IMR-90 (cell line): ENCODE measurements around the gene PDK3. TPM values are rescaled to one million over a fixed set of nuclear protein-coding genes. Genes with fewer than 3 reads are reported as not detected.

ENCODE experiments used
- ATAC-seq: fragments of 200-7000 bp; cut with Tn5 transposase; 2 replicates; pipeline ENCODE4 v1.9.1; 2020; ENCODE audit warnings: low read depth, mild to moderate bottlenecking, moderate library complexity
- BruUV-seq: library from RNA; stranded (reverse); fragments of 400-500 nt; replicated peaks from 2 replicates; lab custom pipeline; 2021; lab: Mats Ljungman, UMichigan
- CTCF ChIA-PET: fragments of 300-600 bp; formaldehyde crosslinking; extraction: SDS; loops from one replicate; lab custom pipeline; 2021; ENCODE audit warnings: antibody characterized with exemption; lab: Yijun Ruan, JAX
- POLR2A ChIA-PET: fragments of 300-600 bp; sonication (Branson Sonifier 250); formaldehyde crosslinking; loops from one replicate; lab custom pipeline; 2022; ENCODE audit warnings: antibody characterized with exemption; ENCODE audit not compliant: unreplicated experiment; lab: Charles Lee
- DNase-seq: peaks from one replicate; pipeline ENCODE4 v3.0.0; 2013
- H2AFZ ChIP-seq: replicated peaks from 2 replicates; pipeline ENCODE3; 2013; ENCODE audit warnings: low read length, mild to moderate bottlenecking; ENCODE audit not compliant: poor library complexity
- H2AK5ac ChIP-seq: 2 replicates; pipeline ENCODE4 v1.6.1; 2013; ENCODE audit warnings: low read depth, low read length, inconsistent platforms
- H2AK9ac ChIP-seq: replicated peaks from 2 replicates; pipeline ENCODE3; 2013; ENCODE audit warnings: mild to moderate bottlenecking, low read depth, low read length, moderate library complexity; ENCODE audit not compliant: poor library complexity
- H2BK120ac ChIP-seq: 2 replicates; pipeline ENCODE4 v1.6.1; 2013; ENCODE audit warnings: low read depth, low read length, inconsistent platforms
- H2BK15ac ChIP-seq: 3 replicates; pipeline ENCODE4 v1.6.1; 2013; ENCODE audit warnings: low read depth, low read length, inconsistent platforms
- H2BK20ac ChIP-seq: 2 replicates; pipeline ENCODE4 v1.6.1; 2013; ENCODE audit warnings: low read depth, mild to moderate bottlenecking, inconsistent platforms, low read length, moderate library complexity
- H2BK5ac ChIP-seq: 2 replicates; pipeline ENCODE4 v1.6.1; 2013; ENCODE audit warnings: mild to moderate bottlenecking, low read depth, low read length, inconsistent platforms; ENCODE audit not compliant: poor library complexity, severe bottlenecking
- H3K14ac ChIP-seq: replicated peaks from 2 replicates; pipeline ENCODE4 v1.6.1; 2013; ENCODE audit warnings: low read depth, low read length, inconsistent platforms
- H3K18ac ChIP-seq: 2 replicates; pipeline ENCODE4 v1.6.1; 2013; ENCODE audit warnings: low read depth, low read length, control low read depth
- H3K23ac ChIP-seq: 2 replicates; pipeline ENCODE4 v1.6.1; 2013; ENCODE audit warnings: low read depth, low read length, inconsistent platforms
- H3K27ac ChIP-seq: 2 replicates; pipeline ENCODE4 v1.5.1; 2013; ENCODE audit warnings: mild to moderate bottlenecking, control low read depth, low read length; ENCODE audit not compliant: insufficient read depth
- H3K27me3 ChIP-seq: 2 replicates; pipeline ENCODE4 v1.6.1; 2013; ENCODE audit warnings: low read length; ENCODE audit not compliant: control insufficient read depth, insufficient read depth
- H3K36me3 ChIP-seq: 2 replicates; pipeline ENCODE4 v1.6.1; 2013; ENCODE audit warnings: low read length, mixed read lengths; ENCODE audit not compliant: control insufficient read depth, insufficient read depth
- H3K4ac ChIP-seq: 2 replicates; pipeline ENCODE4 v1.6.1; 2013; ENCODE audit warnings: low read depth, low read length, inconsistent platforms
- H3K4me1 ChIP-seq: 2 replicates; pipeline ENCODE4 v1.6.1; 2013; ENCODE audit warnings: low read length, mixed read lengths; ENCODE audit not compliant: control insufficient read depth, insufficient read depth
- H3K4me2 ChIP-seq: 2 replicates; pipeline ENCODE4 v1.6.1; 2013; ENCODE audit warnings: low read depth, mild to moderate bottlenecking, control low read depth, low read length, moderate library complexity
- H3K4me3 ChIP-seq: 2 replicates; pipeline ENCODE4 v1.5.1; 2013; ENCODE audit warnings: low read depth, mild to moderate bottlenecking, control low read depth, low read length, moderate library complexity; ENCODE audit not compliant: insufficient read depth
- H3K56ac ChIP-seq: 2 replicates; pipeline ENCODE4 v1.6.1; 2013; ENCODE audit warnings: low read length, inconsistent platforms; ENCODE audit not compliant: insufficient read depth; ENCODE audit errors: extremely low read depth
- H3K79me1 ChIP-seq, 2 experiments: 2 replicates each; pipeline ENCODE4 v1.6.1; 2013; ENCODE audit warnings: low read length in 2 of 2, inconsistent platforms in 1 of 2, low read depth in 1 of 2
- H3K9ac ChIP-seq: 2 replicates; pipeline ENCODE4 v1.6.1; 2013; ENCODE audit warnings: low read depth, low read length, control low read depth
- H3K9me1 ChIP-seq: 2 replicates; pipeline ENCODE4 v1.6.1; 2013; ENCODE audit warnings: low read length, inconsistent platforms; ENCODE audit not compliant: insufficient read depth
- H3K9me3 ChIP-seq: 2 replicates; pipeline ENCODE4 v1.6.1; 2013; ENCODE audit warnings: low read length; ENCODE audit not compliant: control insufficient read depth, insufficient read depth
- H4K20me1 ChIP-seq: 2 replicates; pipeline ENCODE4 v1.6.1; 2013; ENCODE audit warnings: low read length, inconsistent platforms; ENCODE audit not compliant: insufficient read depth
- H4K5ac ChIP-seq: 2 replicates; pipeline ENCODE4 v1.6.1; 2013; ENCODE audit warnings: mild to moderate bottlenecking, low read depth, low read length, control low read depth
- H4K8ac ChIP-seq, 2 experiments: 2 replicates each; pipeline ENCODE4 v1.6.1; 2013; ENCODE audit warnings: low read depth in 2 of 2, low read length in 2 of 2, control low read depth in 1 of 2, inconsistent platforms in 1 of 2
- H4K91ac ChIP-seq: 2 replicates; pipeline ENCODE4 v1.6.1; 2013; ENCODE audit warnings: low read depth, low read length, inconsistent platforms; ENCODE audit not compliant: insufficient read depth
- CEBPB ChIP-seq: IDR thresholded peaks from 2 replicates; pipeline ENCODE4 v1.6.1; 2012; ENCODE audit warnings: low read depth, low read length, improper control_type of control experiment
- CTCF ChIP-seq: conservative IDR thresholded peaks from 2 replicates; pipeline ENCODE4 v1.5.1; 2012; ENCODE audit warnings: mild to moderate bottlenecking, low read depth, low read length, improper control_type of control experiment
- ELK1 ChIP-seq: fragments of 150-350 bp; IDR thresholded peaks from 2 replicates; pipeline ENCODE4 v1.6.1; 2016; ENCODE audit warnings: low read depth, mild to moderate bottlenecking, low read length, moderate library complexity, borderline replicate concordance
- MAZ ChIP-seq: IDR thresholded peaks from 2 replicates; pipeline ENCODE4 v1.6.1; 2012; ENCODE audit warnings: low read depth, mild to moderate bottlenecking, low read length, improper control_type of control experiment, moderate library complexity, borderline replicate concordance
- MXI1 ChIP-seq: IDR thresholded peaks from 2 replicates; pipeline ENCODE4 v1.6.1; 2012; ENCODE audit warnings: low read depth, mild to moderate bottlenecking, low read length, moderate library complexity, borderline replicate concordance
- RCOR1 ChIP-seq: IDR thresholded peaks from 2 replicates; pipeline ENCODE4 v1.6.1; 2012; ENCODE audit warnings: mild to moderate bottlenecking, low read length, improper control_type of control experiment; ENCODE audit not compliant: insufficient replicate concordance
- WGBS, 2 experiments: methylation state at CpG; one replicate each; pipeline versions ENCODE4 v1.1.5 to v1.1.7; 2013; ENCODE audit warnings: missing lambda C conversion rate in 2 of 2; ENCODE audit not compliant: insufficient read length in 1 of 2; ENCODE audit errors: extremely low coverage in 2 of 2; 5-methylcytosine and 5-hydroxymethylcytosine counted together
- dilution Hi-C: fragments of 300-500 bp; cut with HindIII; formaldehyde crosslinking; loops from one replicate; pipeline ENCODE4 v1.14.3; 2018; ENCODE audit warnings: low sequenced_read_pairs; ENCODE audit not compliant: unreplicated experiment
- in situ Hi-C: fragments of 300-500 bp; cut with MboI; formaldehyde crosslinking; loops from 3 replicates; pipeline ENCODE4 v1.14.3; 2019; ENCODE audit warnings: low sequenced_read_pairs, inconsistent platforms, mixed read lengths
- intact Hi-C: fragments of 100-400 bp; cut with micrococcal nuclease; formaldehyde crosslinking; loops from 2 replicates; pipeline ENCODE4 v1.10.0; 2022
- polyA plus RNA-seq, 3 experiments: library from polyadenylated mRNA; depleted of rRNA; stranded (reverse); fragments of >200 nt; gene quantifications; 2 replicates each; pipeline ENCODE4 v1.2.3, GENCODE V29; 2012; ENCODE audit warnings: low replicate concordance in 1 of 3
- total RNA-seq: library from RNA; depleted of rRNA; stranded (reverse); fragments of >200 nt; gene quantifications from 2 replicates; pipeline ENCODE4 v1.2.3, GENCODE V29; 2012
- TF ChIP-seq, protein P1 (sequence below): fragments of 150-350 bp; IDR thresholded peaks from 2 replicates; pipeline ENCODE4 v1.6.1; 2017; ENCODE audit warnings: mild to moderate bottlenecking, antibody characterized with exemption, low read length, low read depth

PDK3 gene
- total and polyA plus RNA-seq, 2 of the 4 experiments (the other 2 are of a cell fraction): 2.3 to 4.8 TPM

- Histone ChIP-seq H3K79me1 (no peaks in the 10 kb centered on the region), H2BK20ac (no peak overlapping the region), H3K4me3 (no peak overlapping the region), H4K8ac (no peak overlapping the region), H3K9me1 (no peaks in the 10 kb centered on the region), H3K4me2 (no peak overlapping the region), H4K20me1 (no peaks in the 10 kb centered on the region), H3K9me3 (no peaks in the 10 kb centered on the region), H3K14ac (no peak overlapping the region), H3K23ac (no peak overlapping the region), H2AK9ac (no peak overlapping the region), H3K4ac (no peak overlapping the region), H4K91ac (no peak overlapping the region), H2AK5ac (no peak overlapping the region), H3K18ac (no peak overlapping the region), H3K4me1 (no peaks in the 10 kb centered on the region), H3K27me3 (peaks cover 4% of the 10 kb centered on the region), H3K36me3 (no peaks in the 10 kb centered on the region), H2BK5ac (no peak overlapping the region), H2BK120ac (no peak overlapping the region), H2AFZ (no peak overlapping the region), H4K5ac (no peak overlapping the region), H2BK15ac (no peak overlapping the region), H3K9ac (no peak overlapping the region), H3K27ac (no peak overlapping the region), H3K56ac (no peak overlapping the region)
- TF ChIP-seq, protein P1, sequence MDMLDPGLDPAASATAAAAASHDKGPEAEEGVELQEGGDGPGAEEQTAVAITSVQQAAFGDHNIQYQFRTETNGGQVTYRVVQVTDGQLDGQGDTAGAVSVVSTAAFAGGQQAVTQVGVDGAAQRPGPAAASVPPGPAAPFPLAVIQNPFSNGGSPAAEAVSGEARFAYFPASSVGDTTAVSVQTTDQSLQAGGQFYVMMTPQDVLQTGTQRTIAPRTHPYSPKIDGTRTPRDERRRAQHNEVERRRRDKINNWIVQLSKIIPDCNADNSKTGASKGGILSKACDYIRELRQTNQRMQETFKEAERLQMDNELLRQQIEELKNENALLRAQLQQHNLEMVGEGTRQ: no peak
- TF ChIP-seq MAZ (no peak), CEBPB (no peak), ELK1 (no peak), CTCF (no peak), RCOR1 (no peak), MXI1 (no peak)
- no CpG with 5 or more reads among the region's 4 CpGs for WGBS, 2 experiments
- in situ Hi-C loops: no loop called here
- dilution Hi-C loops: no loop called here
- BruUV-seq: no TSS peak
- ATAC-seq (no peak), DNase-seq (no peak)
- intact Hi-C loops: no loop called here
- POLR2A ChIA-PET: no interaction called here
- CTCF ChIA-PET: no interaction called here
These were observed 102.1 kb downstream of the PDK3 start for GRCh38 chrX:24567169-24567568.
